DMS53 (cell line): ENCODE measurements around the gene TPD52L1.

Source experiments
- DNase-seq: peaks from one replicate; lab custom pipeline; 2025; lab: John Stamatoyannopoulos, UW

Gene TPD52L1

DNA sequence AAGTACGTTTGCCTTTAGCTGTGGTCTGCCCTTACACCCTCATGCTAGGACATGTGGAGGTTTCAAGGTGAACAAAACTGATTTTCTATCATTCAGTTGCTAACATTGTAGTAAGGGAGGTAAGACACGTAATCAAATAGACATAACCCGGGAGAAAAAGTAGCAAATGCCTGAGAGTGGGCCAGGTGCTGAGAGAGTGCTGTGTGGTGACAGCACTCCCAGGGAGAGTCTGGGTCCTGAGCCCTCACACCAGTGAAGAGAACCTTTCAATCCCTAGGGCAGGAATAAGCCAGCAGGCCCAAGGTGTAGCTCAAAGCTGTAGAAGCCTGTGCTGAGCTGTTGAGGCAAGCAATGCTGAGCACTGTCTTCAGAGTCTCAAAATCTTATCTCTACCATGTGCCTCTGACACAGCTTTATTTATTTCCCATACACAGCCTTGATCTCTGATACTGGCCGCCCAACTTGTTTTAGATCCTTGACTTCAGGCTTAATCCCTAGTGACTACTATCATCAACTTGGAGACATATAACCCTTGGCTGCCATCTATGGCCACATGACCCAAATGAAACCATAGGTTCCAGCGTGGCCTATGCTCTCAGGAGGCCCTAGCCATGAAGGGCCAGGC, 55.2 kb downstream of the TPD52L1 start:
- DNase-seq: no peak

DNA sequence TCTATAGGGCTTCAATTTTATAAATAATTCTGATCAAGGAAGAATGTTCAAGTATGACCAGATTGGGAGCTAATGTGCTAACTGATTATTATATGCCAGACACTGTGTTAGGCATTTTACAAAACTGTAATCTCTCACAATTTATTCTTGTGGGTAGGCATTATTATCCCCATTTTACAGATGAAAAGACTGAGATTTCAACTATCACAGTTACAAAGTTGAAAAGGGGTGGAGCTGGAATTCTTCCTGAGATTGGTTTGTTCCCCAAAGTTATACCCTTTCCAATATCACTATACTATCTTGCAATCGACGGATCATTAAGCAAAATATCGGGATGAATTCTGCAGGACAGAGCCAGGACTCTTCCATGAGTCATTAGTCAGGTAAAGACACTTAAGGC, 57.1 kb downstream of the TPD52L1 start:
- DNase-seq: no peak

DNA sequence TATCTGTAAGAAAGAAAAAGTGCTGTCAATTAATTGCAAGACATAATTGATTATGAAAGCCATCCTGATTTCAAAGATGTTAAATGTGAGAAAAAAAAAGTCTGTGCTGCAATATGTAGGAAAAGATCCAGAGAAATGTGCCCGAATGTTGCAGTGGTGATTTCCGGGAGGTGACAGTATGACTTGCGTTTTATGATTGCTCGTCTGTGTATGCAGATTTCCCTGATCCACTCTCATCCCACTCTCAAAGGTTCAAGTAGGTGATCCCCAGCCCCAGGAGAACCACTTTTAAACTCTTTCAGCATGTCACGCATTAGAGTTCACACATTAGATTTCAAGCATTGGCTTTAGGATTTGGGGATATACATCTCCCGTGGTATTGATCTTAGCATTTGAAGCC, 57.8 kb downstream of the TPD52L1 start:
- DNase-seq: no peak

DNA sequence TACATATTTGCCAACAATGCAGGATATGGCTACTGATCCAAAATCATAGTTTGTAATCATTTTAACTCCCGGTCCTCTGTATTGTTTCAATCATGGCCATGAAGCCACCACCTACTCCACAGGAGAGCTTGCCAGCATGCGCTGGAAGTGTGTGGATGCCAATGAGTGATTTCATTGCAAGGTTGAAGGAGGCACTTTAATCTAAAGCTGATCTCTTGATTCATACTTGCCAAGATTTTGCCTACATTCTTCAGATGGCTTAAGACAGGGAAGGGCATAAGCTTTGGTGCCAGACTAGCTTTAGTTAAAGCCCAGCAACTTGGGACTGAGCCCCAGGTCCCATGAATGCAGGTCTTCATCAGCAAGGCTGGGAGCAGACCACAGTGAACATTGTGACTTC, 58.8 kb downstream of the TPD52L1 start:
- DNase-seq: no peak

DNA sequence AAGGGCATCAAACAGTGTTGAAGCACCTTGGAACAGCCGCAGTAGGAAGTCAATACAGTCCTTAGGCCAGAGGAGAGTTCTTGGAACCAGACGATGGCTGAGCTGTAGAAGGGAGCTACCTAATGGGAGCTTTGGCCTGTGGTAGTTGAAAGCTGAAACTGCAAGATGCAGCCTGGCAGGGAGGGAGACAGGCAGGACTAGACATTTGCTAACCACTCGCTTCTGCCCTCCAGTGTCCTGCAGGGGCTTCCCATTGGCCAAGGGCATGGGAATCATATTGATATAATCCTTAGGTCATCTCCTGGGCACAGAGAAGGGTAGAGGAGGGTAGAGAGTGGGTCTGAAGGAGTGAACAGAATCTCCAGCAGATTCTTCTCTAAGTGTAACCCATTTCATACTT, 60.4 kb downstream of the TPD52L1 start:
- DNase-seq: no peak

DNA sequence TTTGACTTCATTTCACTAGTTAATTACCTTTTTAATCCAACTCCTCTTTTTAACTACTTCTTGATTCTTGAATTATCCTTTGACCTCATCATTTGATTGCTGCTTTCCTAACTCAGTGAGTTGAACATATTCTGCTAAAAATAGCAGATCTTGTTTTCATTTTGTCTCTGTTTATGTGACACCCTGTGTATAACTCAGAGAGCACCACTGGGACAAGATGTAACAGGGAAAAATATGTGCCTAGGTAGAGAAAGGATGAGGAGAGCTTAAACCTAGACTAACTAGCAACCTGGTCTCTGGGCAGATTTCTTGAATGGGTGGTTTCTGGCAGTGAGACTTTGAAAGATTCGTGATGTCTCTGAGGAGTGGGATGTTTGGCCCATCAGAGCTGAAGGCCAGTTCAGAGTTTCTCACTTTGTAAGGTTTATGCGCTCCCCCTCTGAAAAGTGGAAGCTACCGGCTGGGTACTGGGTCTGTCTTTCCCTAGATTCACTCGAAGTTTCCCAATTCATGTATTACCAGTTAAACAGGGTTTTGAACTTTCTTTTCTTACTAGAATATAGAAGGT, 61.8 kb downstream of the TPD52L1 start:
- no peak for DNase-seq

DNA sequence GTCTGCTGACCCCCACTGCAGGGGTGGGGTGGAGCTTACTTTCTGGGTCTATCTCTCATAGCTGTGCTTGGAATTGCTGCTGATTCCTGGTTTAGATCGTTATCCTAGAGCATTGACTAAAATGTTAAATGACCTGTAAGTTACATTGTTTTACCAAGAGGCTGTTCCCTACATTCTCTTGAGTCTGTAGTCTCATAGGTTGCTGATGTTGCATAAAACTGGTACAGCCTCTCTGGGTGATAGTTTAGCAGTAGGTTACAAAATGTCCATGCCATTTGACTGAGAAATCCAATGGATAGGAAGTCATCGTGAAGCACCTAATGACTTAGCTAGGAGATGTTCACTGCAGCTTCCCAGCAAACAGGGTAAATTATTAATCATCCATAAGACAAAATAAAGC, 62.4 kb downstream of the TPD52L1 start:
- DNase-seq: no peak

DNA sequence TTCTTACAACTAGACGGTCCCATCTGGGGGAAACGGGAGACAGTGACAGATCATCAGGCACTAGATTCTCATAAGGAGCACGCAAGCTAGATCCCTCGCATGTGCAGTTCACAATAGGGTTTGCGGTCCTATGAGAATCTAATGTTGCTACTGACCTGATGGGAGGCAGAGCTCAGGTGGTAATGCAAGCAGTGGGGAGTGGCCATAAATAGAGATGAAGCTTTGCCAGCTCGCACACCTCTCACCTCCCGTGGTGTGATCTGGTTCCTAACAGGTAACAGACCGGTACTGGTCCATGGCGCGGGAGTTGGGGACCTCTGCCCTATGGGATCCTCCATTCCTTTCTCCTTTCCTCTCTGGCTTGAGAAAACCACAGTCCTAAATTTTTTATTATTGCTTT, 63.8 kb downstream of the TPD52L1 start:
- DNase-seq: no peak

DNA sequence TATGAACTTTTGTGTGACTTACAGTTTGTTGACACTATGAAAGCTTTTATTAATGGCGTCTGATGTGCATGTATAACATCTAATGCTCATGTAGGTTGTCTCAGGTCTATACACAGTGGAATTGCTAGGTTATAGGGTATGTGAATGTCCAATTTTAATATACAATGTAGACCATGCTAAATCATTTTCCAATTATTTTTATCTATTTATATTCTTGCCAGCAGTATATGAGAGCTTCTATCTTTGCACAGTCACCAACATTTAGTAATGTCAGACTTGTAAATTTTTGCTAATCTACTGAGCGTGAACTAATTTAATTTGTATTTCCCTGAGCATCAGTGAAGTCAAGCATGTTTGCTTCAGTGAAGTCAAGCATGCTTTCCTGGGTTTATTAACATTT, 64.4 kb downstream of the TPD52L1 start:
- no peak for DNase-seq

DNA sequence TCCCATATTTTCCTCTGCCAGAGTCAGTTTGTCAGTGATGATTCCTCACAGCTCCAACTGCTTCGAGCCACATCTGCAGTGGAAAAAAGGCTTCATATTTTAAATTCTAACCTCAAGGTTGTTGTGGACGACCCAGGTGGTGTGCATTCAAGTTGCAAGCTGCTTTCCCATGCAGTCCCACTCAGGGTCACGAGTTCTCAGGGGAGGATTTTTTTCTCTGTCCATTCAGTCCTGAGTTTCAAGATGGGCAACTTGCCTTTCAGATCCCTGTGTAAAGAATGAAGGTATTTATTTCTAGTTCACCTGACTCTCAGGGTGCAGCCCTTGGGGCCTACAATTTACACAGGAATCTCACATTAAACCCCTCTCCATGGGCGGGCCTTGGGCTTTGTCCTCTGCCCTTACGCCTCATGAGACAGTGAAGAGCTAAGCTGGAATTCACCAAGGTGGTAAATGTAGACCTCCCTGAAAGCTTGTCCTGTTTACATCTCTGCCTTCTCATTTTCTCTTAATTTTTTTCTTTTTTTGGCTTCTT, 65.9 kb downstream of the TPD52L1 start:
- no peak for DNase-seq

DNA sequence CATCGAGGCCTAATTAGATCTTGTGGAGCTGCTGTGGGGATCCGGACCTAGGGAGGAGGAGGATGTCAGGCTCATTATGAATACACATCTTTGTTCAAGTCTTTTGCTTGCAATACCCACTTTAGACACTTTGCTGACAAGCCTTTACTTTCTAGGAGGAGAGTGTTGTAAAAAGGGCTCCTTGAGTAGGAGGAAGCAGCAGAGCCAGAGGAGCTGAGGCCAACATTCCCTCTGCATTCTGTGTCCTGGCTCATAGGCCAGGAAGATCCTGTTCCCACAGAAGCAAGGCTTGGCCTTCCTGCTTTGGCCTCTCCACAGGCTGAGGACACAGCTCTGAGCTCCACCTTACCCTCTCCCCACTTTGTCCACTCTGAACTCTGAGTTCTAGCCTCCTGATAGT, 67.1 kb downstream of the TPD52L1 start:
- no peak for DNase-seq

DNA sequence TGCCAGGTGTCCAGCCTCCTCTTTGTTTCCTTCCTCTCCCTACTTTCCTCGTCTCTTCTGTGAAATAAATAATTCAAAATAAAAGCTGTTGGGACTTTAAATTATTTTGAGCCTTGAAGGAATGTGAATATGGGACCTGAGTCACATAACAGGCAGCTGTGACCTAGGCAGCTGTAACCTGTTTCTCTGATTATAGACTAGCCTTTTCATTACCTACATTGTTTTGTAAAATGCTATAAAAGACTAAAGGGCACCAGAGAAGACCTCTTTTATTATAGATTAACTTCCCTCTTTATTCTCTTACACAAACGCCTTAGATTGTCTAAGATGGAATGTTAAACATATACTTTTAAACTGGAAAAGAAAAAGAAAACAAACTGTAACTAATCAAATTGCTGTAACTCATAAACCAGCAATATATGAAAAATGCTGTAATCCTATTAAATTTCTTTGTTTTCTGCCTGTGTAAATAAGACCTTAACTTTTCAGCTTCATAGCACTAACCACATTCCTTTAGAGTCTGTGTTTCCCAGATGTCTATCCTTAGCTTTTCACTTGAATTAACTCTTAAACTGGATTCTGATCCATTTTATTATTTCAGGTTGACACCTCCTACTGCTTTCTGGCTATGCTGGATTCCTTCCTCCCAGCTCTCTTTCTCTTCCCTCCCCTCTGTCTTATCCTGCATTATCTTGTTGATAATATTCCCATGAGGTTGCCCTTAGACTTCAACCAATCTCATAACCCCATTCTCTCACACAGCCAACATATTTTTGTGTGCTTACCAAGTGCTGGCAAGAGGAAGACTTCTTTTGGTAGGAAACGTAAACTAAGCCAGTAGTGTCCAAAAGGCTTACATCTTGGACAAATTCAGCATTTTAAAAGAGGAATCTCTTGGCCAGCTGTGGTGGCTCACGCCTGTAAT, 69.2 kb downstream of the TPD52L1 start:
- no peak for DNase-seq

DNA sequence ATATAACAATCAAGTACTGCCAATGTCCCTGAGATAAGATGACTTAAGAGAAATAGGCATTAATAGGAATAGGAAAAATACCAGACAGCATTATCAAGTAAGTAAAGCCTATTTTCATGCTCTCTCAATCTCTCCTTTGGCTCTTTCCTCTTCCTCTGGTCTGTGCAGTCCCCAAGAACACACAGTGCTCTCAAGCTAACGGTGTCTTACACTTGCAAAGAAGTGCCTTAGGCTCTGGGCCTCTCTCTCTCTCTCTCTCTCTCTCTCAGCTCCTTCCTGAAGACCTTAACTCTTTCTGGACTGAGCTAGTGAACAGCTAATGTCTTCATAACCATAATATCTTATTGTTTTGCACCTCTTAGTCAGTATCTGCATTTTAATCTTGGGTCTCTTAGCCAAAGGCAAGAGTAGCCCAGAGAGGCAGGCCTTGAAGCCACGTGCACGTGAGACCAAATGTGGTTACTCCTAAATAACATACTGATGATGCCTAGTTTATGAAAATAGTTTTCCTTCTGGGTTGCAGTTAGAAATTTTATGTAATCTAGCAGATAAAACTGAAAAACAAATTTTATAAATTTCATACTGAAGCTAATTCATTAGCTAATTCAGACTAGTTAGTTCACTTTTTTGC, 70.8 kb downstream of the TPD52L1 start:
- DNase-seq: no peak

DNA sequence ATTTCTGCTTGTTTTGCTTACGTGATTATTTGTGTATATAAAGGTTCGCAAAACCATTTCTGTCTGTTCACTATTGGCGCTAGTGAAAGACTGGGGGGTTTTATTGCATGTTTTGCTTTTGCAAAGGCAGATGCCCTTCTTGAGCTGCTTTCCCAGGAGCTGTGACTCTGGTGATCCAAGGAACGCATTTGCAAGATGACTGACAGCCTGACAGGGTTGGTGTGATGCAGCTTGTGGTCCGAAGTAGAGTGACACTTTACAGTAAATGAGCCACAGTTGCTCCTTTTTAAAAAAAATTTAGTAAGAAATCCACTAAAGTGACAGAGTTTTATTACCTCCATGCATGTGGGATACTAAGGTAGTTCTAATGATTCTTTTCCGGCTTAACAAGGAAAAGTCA, 73.7 kb downstream of the TPD52L1 start:
- DNase-seq: no peak

DNA sequence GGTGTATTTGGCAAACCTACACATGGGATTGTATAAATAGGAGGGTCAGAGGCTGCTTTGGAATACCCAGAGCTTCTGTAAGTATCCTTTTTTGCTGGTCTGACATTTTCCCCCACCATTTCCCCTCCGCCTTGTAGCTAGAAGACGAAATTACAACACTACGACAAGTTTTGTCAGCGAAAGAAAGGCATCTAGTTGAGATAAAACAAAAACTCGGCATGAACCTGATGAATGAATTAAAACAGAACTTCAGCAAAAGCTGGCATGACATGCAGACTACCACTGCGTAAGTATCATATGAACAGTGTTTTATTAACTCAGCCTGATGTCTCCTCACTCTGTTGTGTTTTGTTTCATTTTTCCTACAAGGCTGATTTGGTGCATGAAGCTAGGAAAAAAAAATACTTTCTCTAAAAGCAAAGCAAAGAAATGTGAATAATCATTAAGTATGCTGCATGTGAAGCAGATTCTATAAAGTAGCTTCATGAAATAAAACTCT, 75.5 kb downstream of the TPD52L1 start:
- DNase-seq: no peak

DNA sequence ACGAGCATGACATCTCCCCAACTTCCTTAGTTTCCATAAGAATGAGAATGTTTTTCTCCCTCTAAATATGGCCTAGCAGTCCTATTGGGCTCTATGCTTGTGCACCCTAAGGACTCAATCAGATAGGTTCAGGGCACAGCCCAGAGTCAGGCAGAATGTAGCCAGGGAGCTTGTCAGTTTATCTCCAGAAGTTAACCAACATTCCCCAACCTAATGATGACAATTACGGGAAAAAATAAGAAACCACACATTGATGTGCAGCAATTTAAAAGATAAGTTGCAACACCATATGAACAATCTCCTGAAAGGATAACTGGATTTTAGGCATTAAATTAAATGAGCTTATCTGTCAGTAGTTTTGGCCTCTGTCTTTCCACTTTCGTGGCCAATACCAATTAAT, 77.1 kb downstream of the TPD52L1 start:
- DNase-seq: no peak

DNA sequence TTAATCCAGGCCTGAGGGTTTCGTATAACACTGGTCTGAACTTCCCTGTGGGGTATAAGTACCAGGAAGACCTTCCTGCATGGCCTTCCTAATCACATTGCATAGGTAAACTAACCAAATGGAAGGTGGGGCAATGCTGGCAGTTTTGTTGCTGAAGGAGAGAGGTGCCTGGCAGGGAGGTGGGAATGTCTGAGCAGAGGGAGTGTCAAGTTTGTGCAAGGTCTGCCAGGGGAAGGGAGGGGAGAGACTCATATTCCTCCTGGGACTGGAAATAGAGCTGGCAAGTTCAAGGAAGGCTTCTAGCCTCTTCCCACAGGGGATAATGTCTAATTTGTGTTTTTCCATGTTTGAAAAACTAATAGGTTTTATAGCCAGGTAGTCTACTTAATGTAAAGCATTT, 77.6 kb downstream of the TPD52L1 start:
- DNase-seq: no peak

DNA sequence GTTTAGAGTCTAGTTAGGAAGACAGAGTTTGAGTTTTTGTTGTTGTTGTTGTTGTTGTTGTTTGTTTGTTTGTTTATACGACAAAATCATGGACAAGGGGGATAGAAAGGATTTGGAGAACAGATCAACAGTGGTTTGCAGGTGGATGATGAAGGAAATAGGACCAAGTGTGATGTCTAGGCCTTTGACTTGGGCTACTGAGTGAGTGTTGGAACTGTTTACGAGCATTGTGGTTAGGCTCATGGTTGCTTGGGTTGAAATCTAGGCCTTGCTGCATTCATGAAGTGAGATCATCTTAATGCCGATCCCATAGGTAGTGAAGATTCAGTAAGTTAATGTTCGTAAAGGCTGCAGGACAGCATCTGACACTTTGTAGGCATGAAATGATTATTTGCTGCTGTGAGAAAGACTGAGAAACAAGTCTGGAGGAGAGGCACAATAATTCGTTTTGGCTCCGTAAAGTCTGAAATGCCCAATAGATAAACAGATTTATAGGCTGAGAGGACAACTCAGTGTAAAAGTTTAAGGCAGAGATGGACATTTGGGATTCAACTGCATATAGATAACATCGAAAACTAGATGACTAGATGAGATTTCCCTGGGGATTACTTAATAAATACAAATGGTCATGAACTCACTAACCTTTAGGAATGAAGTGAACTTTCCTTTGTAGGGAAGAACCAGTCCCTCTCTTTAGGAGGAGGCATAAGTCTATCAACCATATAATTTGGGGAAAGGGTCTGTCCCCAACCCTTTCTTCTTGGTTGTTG, 78.2 kb downstream of the TPD52L1 start:
- no peak for DNase-seq

DNA sequence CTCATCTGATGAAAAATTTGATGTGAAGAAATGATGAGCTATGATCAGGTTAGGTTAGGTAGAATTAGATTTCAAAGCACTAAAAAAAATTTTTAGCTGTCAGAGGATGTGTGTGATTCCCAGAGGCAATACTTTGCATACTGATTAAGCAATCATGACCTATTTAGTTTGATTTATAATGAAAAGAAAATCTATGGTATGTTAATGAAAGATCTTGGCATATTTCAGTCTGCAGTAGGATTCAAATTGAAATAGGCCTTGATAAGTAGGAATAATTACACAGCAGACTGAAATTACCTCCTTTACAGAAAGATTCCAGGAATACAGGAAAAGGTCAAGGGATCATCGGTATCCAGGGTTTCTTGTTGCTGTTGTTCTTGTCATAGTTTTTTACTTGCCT, 78.9 kb downstream of the TPD52L1 start:
- no peak for DNase-seq

DNA sequence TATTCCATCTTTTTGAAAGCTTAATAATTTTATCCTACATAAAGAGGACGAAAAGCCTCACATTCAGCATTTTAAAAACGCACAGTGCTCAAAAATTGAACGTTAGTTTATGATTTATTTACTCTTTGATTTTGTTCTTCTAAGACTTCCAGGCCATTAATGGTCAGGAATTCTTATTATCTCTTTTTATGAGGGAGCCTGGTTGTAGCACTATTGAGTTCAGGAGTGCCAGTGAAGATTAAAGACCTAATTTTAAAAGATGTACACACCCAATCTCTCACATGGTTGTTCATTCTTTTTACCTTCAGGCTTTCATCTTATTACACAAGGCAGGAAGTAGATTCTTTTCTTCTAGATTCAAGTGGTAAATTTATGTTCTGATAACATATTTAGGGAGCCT, 79.6 kb downstream of the TPD52L1 start:
- no peak for DNase-seq

DNA sequence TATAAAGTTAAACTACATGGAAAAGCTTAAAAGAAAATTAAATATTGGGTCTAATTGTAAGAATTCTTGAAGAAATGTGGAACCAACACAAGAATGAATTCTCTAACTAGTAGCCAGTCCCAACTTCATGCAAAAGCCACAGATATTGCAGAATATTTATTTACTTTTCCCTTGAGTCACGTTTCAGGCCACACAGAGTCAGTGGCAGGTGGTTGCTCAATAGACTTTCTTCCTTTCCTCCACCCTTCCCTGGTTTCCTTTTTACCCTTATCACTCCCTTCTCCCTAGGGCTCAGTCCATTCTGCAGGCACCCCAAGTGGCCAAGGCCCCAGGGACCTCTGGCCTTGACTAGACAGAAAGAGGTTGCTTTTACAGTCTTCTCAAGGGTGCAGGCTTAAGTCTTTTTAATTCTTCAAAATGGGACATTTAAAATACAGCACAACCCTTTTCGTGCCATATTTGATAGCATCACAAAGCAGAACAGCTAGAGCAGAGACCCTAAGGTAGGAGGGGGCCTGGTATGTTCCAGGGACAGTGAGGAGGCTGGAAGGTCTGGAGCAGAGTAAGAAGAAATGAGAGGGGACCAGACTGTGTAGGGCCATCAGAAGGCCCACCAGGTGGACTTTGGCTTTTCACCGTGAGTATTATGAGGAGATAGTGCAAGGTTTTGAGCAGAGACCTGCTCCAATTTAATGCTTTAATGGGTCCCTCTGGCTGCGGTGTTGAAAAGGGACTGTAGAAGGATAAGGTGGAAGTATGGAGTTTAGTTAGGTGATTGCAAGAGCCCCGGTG, 83.2 kb downstream of the TPD52L1 start:
- DNase-seq: peak; percentile 20
